ENCODE measurements around the gene PLGRKT.

Gene PLGRKT

GRCh38 chr9:5437254-5438216 lies at the start of gene PLGRKT:
Gene PLGRKT (minus strand): TSS chr9:5437925. CDS start chr9:5431977, 5,948 bp downstream.
- peak; percentile 24 for TF ChIP-seq CTCF (IDR thresholded peaks at IDR 0.05; ENCODE audit: low read depth, low read length)

GRCh38 chr9:5486988-5487387 lies 49.3 kb upstream of the PLGRKT start:
- DNase-seq (ENCODE audit: low read depth in 2 of 2): no peak
- no peak overlapping the region for H3K4me3 ChIP-seq (replicated peaks in 1 of 2; ENCODE audit: low read depth in 2 of 2, low read length in 2 of 2)
- TF ChIP-seq CTCF (IDR thresholded peaks at IDR 0.05; ENCODE audit: low read depth, low read length): no peak

More at GRCh38 chr9:5437254-5438216, at the start of gene PLGRKT:
- DNase-seq (ENCODE audit: low read depth in 2 of 2): peak; percentile 93
- H3K4me3 ChIP-seq (replicated peaks in 1 of 2; ENCODE audit: low read depth in 2 of 2, low read length in 2 of 2): peak within 1 kb of the TSS; percentile 69 to 81

GRCh38 chr9:5485378-5486085 lies 47.8 kb upstream of the PLGRKT start:
- DNase-seq (ENCODE audit: low read depth in 2 of 2): no peak
- no peak overlapping the region for H3K4me3 ChIP-seq (replicated peaks in 1 of 2; ENCODE audit: low read depth in 2 of 2, low read length in 2 of 2)
- no peak for TF ChIP-seq CTCF (IDR thresholded peaks at IDR 0.05; ENCODE audit: low read depth, low read length)

GRCh38 chr9:5483306-5483705 lies 45.6 kb upstream of the PLGRKT start:
- DNase-seq (ENCODE audit: low read depth in 2 of 2): no peak
- no peak for TF ChIP-seq CTCF (IDR thresholded peaks at IDR 0.05; ENCODE audit: low read depth, low read length)
- H3K4me3 ChIP-seq (replicated peaks in 1 of 2; ENCODE audit: low read depth in 2 of 2, low read length in 2 of 2): no peak overlapping the region

- no peak for TF ChIP-seq CTCF (IDR thresholded peaks at IDR 0.05; ENCODE audit: low read depth, low read length)
- H3K4me3 ChIP-seq (replicated peaks in 1 of 2; ENCODE audit: low read depth in 2 of 2, low read length in 2 of 2): no peak overlapping the region
- no peak for DNase-seq (ENCODE audit: low read depth in 2 of 2)
Measured at GRCh38 chr9:5482194-5482593, 44.5 kb upstream of the PLGRKT start.

GRCh38 chr9:5481322-5482040 lies 43.8 kb upstream of the PLGRKT start:
- TF ChIP-seq CTCF (IDR thresholded peaks at IDR 0.05; ENCODE audit: low read depth, low read length): peak; percentile 23
- no peak for DNase-seq (ENCODE audit: low read depth in 2 of 2)
- H3K4me3 ChIP-seq (replicated peaks in 1 of 2; ENCODE audit: low read depth in 2 of 2, low read length in 2 of 2): no peak overlapping the region
